ENCODE measurements around the gene CRNN.

DNA sequence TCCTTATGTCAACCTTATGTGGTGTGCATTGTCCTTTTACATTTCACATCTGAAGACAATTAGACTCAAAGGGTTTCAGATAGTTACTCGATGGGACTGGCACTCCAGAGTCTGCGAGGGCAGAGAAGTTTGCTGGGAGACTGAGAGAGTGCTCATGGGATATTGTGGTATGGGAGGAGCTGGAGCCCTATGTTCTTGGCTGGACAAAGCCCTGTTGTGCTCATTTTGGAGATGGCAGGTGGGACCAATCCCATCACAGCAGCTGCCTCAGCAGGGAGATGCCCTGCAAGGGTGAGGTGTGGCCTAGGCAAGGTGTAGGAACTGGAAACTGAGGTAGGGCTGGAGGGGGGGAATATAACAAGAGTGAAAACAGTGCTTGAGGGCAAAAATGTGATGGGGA is 43.5 kb upstream of the CRNN start:
- TF ChIP-seq EZH2 (IDR thresholded peaks at IDR 0.05; ENCODE audit: insufficient read depth, poor library complexity, severe bottlenecking), result no peak
- TF ChIP-seq EZH2phosphoT487 (IDR thresholded peaks at IDR 0.05; ENCODE audit: insufficient read depth, low read depth), result no peak

Data from GM23248 (cell line).